GM18951 (cell line): ENCODE results near the gene PROSER2.

Experiments
- POLR2A ChIP-seq: IDR thresholded peaks from 4 replicates; pipeline ENCODE4 v1.6.1; 2011; ENCODE audit warnings: mild to moderate bottlenecking; ENCODE audit not compliant: insufficient read length, insufficient read depth; ENCODE audit errors: extremely low read depth
- in situ Hi-C: fragments of 300-500 bp; cut with MboI; formaldehyde crosslinking; loops from one replicate; pipeline ENCODE4 v1.12.0; 2022; ENCODE audit warnings: low sequenced_read_pairs, mixed read lengths, inconsistent platforms; ENCODE audit not compliant: unreplicated experiment

The PROSER2 gene

GRCh38 chr10:11919271-11919670 is 96.1 kb downstream of the PROSER2 start:
- in situ Hi-C loops = no loop called here
- no peak for TF ChIP-seq POLR2A
